Keratinocyte (primary cell): ENCODE data around the gene FAM120A. TPM values are rescaled to one million over a fixed set of nuclear protein-coding genes. Genes with fewer than 3 reads are reported as not detected.

Experiments used
- DNase-seq: peaks from one replicate; pipeline ENCODE4 v3.0.0-alpha.2; 2011; ENCODE audit warnings: low read depth, missing footprints, low spot score
- FAIRE-seq: peaks from 2 replicates; lab custom pipeline; 2011; peaks lifted over from hg19 to GRCh38; lab: Jason Lieb, UNC
- H2AFZ ChIP-seq: 2 replicates; pipeline ENCODE4 v1.6.0; 2012; ENCODE audit warnings: low read length, control low read depth, inconsistent platforms; ENCODE audit not compliant: control insufficient read depth
- H3K27ac ChIP-seq: 2 replicates; pipeline ENCODE4 v1.5.1; 2011; ENCODE audit warnings: low read length; ENCODE audit not compliant: control insufficient read depth, insufficient read depth
- H3K27me3 ChIP-seq: 3 replicates; pipeline ENCODE4 v1.6.0; 2011; ENCODE audit warnings: low read length; ENCODE audit not compliant: control insufficient read depth, insufficient read depth; ENCODE audit errors: extremely low read depth
- H3K36me3 ChIP-seq, 2 experiments: 2 replicates in 1 of 2; 3 replicates in 1 of 2; pipeline ENCODE4 v1.5.1; 2011; ENCODE audit warnings: low read length in 2 of 2, mild to moderate bottlenecking in 1 of 2; ENCODE audit not compliant: control insufficient read depth in 2 of 2, insufficient read depth in 2 of 2; ENCODE audit errors: extremely low read depth in 1 of 2
- H3K4me1 ChIP-seq: 3 replicates; pipeline ENCODE4 v1.5.1; 2011; ENCODE audit warnings: low read length; ENCODE audit not compliant: control insufficient read depth, insufficient read depth; ENCODE audit errors: extremely low read depth
- H3K4me2 ChIP-seq: 3 replicates; pipeline ENCODE4 v1.6.0; 2011; ENCODE audit warnings: low read depth, low read length; ENCODE audit not compliant: control insufficient read depth, insufficient read depth; ENCODE audit errors: extremely low read depth
- H3K4me3 ChIP-seq, 3 experiments: fragments of 200-600 bp in 1 of 3; sonication (generic) in 1 of 3; 2 replicates in 2 of 3; 3 replicates in 1 of 3; pipeline ENCODE4 v1.5.1; 2011 to 2016; ENCODE audit warnings: low read length in 3 of 3, mild to moderate bottlenecking in 3 of 3, control low read depth in 2 of 3, inconsistent platforms in 1 of 3, low read depth in 1 of 3, mixed read lengths in 1 of 3, mixed run types in 1 of 3, moderate library complexity in 1 of 3; ENCODE audit not compliant: control insufficient read depth in 2 of 3, insufficient read depth in 2 of 3; ENCODE audit errors: extremely low read depth in 1 of 3
- H3K79me2 ChIP-seq: 2 replicates; pipeline ENCODE4 v1.6.0; 2012; ENCODE audit warnings: low read length; ENCODE audit not compliant: control insufficient read depth, insufficient read depth
- H3K9ac ChIP-seq: 3 replicates; pipeline ENCODE4 v1.6.0; 2011; ENCODE audit warnings: low read length; ENCODE audit not compliant: control insufficient read depth, insufficient read depth; ENCODE audit errors: extremely low read depth
- H3K9me1 ChIP-seq: 3 replicates; pipeline ENCODE4 v1.6.0; 2011; ENCODE audit warnings: low read length; ENCODE audit not compliant: control insufficient read depth, insufficient read depth; ENCODE audit errors: extremely low read depth
- H3K9me3 ChIP-seq: 2 replicates; pipeline ENCODE4 v1.5.1; 2012; ENCODE audit warnings: low read depth, low read length; ENCODE audit not compliant: control insufficient read depth
- H4K20me1 ChIP-seq: 3 replicates; pipeline ENCODE4 v1.6.0; 2011; ENCODE audit warnings: low read length; ENCODE audit not compliant: control insufficient read depth, insufficient read depth; ENCODE audit errors: extremely low read depth
- EZH2 ChIP-seq: IDR thresholded peaks from one replicate; pipeline ENCODE4 v1.6.1; 2012; ENCODE audit warnings: inconsistent platforms, mild to moderate bottlenecking, low read length, moderate library complexity
- dilution Hi-C: fragments of 300-500 bp; cut with MboI; formaldehyde crosslinking; loops from one replicate; pipeline ENCODE4 v1.7.0; 2020; ENCODE audit warnings: low sequenced_read_pairs; ENCODE audit not compliant: extremely low pct_ligation_motif_present
- polyA plus RNA-seq, 5 experiments: library from polyadenylated mRNA; depleted of rRNA in 3 of 5; stranded (reverse) in 3 of 5; stranded (forward) in 1 of 5; unstranded in 1 of 5; fragments of >200 nt; gene quantifications; 1 replicate in 1 of 5; 2 replicates in 3 of 5; 3 replicates in 1 of 5; pipeline versions ENCODE4 v1.2.1 to v1.2.3, GENCODE V29; 2011 to 2012; ENCODE audit warnings: missing spikeins in 2 of 5, low read depth in 1 of 5, low replicate concordance in 1 of 5
- TF ChIP-seq, protein P1 (sequence below), 3 experiments: IDR thresholded peaks in 1 of 3; conservative IDR thresholded peaks in 1 of 3; optimal IDR thresholded peaks in 1 of 3; 2 replicates in 2 of 3; 3 replicates in 1 of 3; pipeline versions ENCODE3 to v1.5.1; 2011; ENCODE audit warnings: low read length in 3 of 3, mild to moderate bottlenecking in 3 of 3, moderate library complexity in 2 of 3, control low read depth in 1 of 3, inconsistent platforms in 1 of 3; ENCODE audit not compliant: insufficient read depth in 2 of 3; ENCODE audit errors: extremely low read depth in 1 of 3

Gene FAM120A
- polyA plus RNA-seq, 1 donor (not counting 4 experiments of a cell fraction or from before 2014, with no cell fraction given) = 79.2 TPM

DNA sequence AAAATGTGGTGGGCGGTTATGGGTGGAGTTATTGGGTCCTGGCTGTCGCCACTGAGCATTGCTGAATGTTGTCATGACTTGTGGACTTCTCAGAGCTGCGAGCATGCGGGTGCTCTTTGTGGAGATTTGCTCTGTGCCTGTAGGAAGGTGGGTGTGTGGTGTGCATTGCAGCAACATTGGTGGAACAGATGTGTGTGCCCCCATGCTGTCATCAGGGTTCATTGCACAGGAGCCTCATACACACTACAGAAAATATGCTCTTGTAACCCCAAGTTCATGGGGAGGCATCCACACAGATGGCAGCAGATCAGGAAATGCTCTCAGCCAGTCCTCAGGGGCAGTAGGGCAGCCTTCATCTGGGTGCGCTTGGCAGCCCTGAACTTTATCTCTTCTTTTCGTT, 69.0 kb downstream of the FAM120A start:
- peaks cover 19 to 28% of the 10 kb centered on the region in 2 experiments for H3K36me3 ChIP-seq

DNA sequence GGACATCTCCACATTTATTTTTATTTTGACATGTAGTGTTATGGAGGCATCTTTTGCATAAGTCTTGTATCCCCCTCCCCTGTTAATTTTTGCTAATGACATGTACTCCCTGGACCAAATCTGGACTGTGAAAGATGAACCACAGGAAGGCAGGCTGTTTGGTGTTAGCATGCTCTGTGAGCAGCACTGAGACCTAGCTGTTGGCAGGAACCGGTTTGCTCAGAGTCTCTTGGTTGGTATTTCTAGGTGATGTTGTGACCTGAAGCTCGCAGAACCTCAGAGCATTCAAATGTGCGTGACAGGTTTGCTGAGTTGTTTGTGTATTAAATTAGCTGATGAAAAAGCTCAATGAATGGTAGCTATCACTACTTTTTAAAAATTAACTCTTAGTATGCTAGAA, 71.3 kb downstream of the FAM120A start:
- H3K4me2 ChIP-seq = no peak overlapping the region
- FAIRE-seq (no peak), DNase-seq (no peak)
- H3K9me3 ChIP-seq = no peaks in the 10 kb centered on the region
- dilution Hi-C loops = no loop called here
- no peak overlapping the region for H3K9ac ChIP-seq
- H2AFZ ChIP-seq = no peak overlapping the region
- H4K20me1 ChIP-seq = peaks cover 10% of the 10 kb centered on the region
- H3K79me2 ChIP-seq = peaks cover 57% of the 10 kb centered on the region
- no peaks in the 10 kb centered on the region for H3K27me3 ChIP-seq
- peaks cover 23 to 37% of the 10 kb centered on the region in 2 experiments for H3K36me3 ChIP-seq
- TF ChIP-seq EZH2 = no peak
- TF ChIP-seq, protein P1, sequence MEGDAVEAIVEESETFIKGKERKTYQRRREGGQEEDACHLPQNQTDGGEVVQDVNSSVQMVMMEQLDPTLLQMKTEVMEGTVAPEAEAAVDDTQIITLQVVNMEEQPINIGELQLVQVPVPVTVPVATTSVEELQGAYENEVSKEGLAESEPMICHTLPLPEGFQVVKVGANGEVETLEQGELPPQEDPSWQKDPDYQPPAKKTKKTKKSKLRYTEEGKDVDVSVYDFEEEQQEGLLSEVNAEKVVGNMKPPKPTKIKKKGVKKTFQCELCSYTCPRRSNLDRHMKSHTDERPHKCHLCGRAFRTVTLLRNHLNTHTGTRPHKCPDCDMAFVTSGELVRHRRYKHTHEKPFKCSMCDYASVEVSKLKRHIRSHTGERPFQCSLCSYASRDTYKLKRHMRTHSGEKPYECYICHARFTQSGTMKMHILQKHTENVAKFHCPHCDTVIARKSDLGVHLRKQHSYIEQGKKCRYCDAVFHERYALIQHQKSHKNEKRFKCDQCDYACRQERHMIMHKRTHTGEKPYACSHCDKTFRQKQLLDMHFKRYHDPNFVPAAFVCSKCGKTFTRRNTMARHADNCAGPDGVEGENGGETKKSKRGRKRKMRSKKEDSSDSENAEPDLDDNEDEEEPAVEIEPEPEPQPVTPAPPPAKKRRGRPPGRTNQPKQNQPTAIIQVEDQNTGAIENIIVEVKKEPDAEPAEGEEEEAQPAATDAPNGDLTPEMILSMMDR (optimal IDR thresholded peaks at IDR 0.05 in 1 of 3, IDR thresholded peaks at IDR 0.05 in 1 of 3, conservative IDR thresholded peaks at IDR 0.05 in 1 of 3; ENCODE audit: extremely low read depth in 1 of 3, insufficient read depth in 2 of 3, low read length in 3 of 3) = no peak
- no peak overlapping the region for H3K4me3 ChIP-seq
- no peak overlapping the region for H3K27ac ChIP-seq
- H3K9me1 ChIP-seq = peaks cover 2% of the 10 kb centered on the region
- H3K4me1 ChIP-seq = no peaks in the 10 kb centered on the region

More for the DNA sequence above, 69.0 kb downstream of the FAM120A start:
- Histone ChIP-seq H2AFZ (no peak overlapping the region), H3K9ac (no peak overlapping the region), H3K79me2 (peaks cover 61% of the 10 kb centered on the region), H4K20me1 (peaks cover 14% of the 10 kb centered on the region), H3K9me3 (no peaks in the 10 kb centered on the region), H3K4me2 (no peak overlapping the region), H3K4me1 (no peaks in the 10 kb centered on the region), H3K27ac (no peak overlapping the region), H3K4me3 (no peak overlapping the region), H3K9me1 (peaks cover 2% of the 10 kb centered on the region), H3K27me3 (no peaks in the 10 kb centered on the region)
- FAIRE-seq (no peak), DNase-seq (no peak)
- no peak for TF ChIP-seq EZH2
- TF ChIP-seq, protein P1 (optimal IDR thresholded peaks at IDR 0.05 in 1 of 3, IDR thresholded peaks at IDR 0.05 in 1 of 3, conservative IDR thresholded peaks at IDR 0.05 in 1 of 3; ENCODE audit: extremely low read depth in 1 of 3, insufficient read depth in 2 of 3, low read length in 3 of 3) = no peak
- dilution Hi-C loops = no loop called here
